Pancreas (tissue), 10 donors: ENCODE data around the gene IRX4. TPM values are rescaled to one million over a fixed set of nuclear protein-coding genes. Genes with fewer than 3 reads are reported as not detected.
A peak's percentile ranks its signal among the peaks of the same experiment; 100 is the strongest.

Experiments
- ATAC-seq, 4 donors: fragments of 200-7000 bp; cut with Tn5 transposase; one replicate each; pipeline versions ENCODE4 v1.8.0 to v1.9.1; 2020; ENCODE audit warnings: mild to moderate bottlenecking in 4 of 4, moderate library complexity in 4 of 4
- DNase-seq, 6 donors: peaks; one replicate each; pipeline ENCODE4 v3.0.0-alpha.2; 2020
- FAIRE-seq: peaks from 2 replicates; lab custom pipeline; 2012; peaks lifted over from hg19 to GRCh38; lab: Jason Lieb, UNC
- H3K27ac ChIP-seq, 4 donors: fragments of 200-600 bp; sonication (generic); 1 replicate in 3 of 4; 2 replicates in 1 of 4; pipeline versions ENCODE4 v1.5.0 to v1.8.0; 2020
- H3K27me3 ChIP-seq, 4 donors: fragments of 200-600 bp; one replicate each; pipeline ENCODE4 v1.8.0; 2021
- H3K36me3 ChIP-seq, 3 donors: fragments of 200-600 bp; sonication (generic) in 1 of 3; one replicate each; pipeline versions ENCODE4 v1.5.0 to v1.8.0; 2020 to 2021
- H3K4me1 ChIP-seq, 3 donors: fragments of 200-600 bp; one replicate each; pipeline ENCODE4 v1.8.0; 2021
- H3K4me3 ChIP-seq, 4 donors: fragments of 200-600 bp; sonication (generic) in 2 of 4; one replicate each; pipeline versions ENCODE4 v1.5.0 to v1.8.0; 2020 to 2021
- H3K9me3 ChIP-seq, 4 donors: fragments of 200-600 bp; one replicate each; pipeline ENCODE4 v1.8.0; 2021
- CTCF ChIP-seq, 4 donors: fragments of 200-600 bp; sonication (generic) in 3 of 4; IDR thresholded peaks; one replicate each; pipeline versions ENCODE4 v1.5.0 to v1.8.0; 2021; ENCODE audit warnings: antibody characterized with exemption in 4 of 4
- WGBS, 2 donors: extraction: QIAGEN DNeasy Blood & Tissue Kit; methylation state at CpG; one replicate each; pipeline ENCODE4 v1.1.7; 2013; 5-methylcytosine and 5-hydroxymethylcytosine counted together
- intact Hi-C, 3 donors: fragments of 100-400 bp; cut with DNase I; formaldehyde crosslinking; loops; one replicate each; pipeline versions ENCODE4 v1.11.1 to v1.14.2; 2022
- polyA plus RNA-seq, 2 donors: library from polyadenylated mRNA; stranded (reverse); fragments of 200-250 nt; gene quantifications; one replicate each; pipeline ENCODE4 v1.2.3, GENCODE V29; 2013
- total RNA-seq, 6 donors: library from RNA; stranded (reverse); fragmentation: NEBNext Ultra II Directional in 4 of 6; extraction: Animal tissue kit (Norgen Biotek cat#: 25700) in 4 of 6; gene quantifications; one replicate each; pipeline versions ENCODE4 v1.2.1 to v1.2.4, GENCODE V29; 2021 to 2023
- donor health status: healthy with polysubstance abuse.
- donor health status: DM: no; HTN: no; CAD: no; lungs with moderate emphysema.
- donor health status: DM: no; HTN: no; CAD: no.
- donor health status: control.
- donor health status: control.
- donor health status: Bipolar disorder and iron deficiency.
- donor health status: DM: yes; HTN: yes; CAD: no.
- donor health status: DM: no; HTN: no; CAD: no.
- donor health status: DM: no; HTN: no; CAD: no.
- donor health status: DM: yes; HTN: yes; CAD: no.

The IRX4 gene
- total and polyA plus RNA-seq, 8 donors = 0.31 TPM; not detected in 7

- FAIRE-seq (no peak), ATAC-seq (no peak), DNase-seq (peak in 1 of 6 donors; percentile 1)
- no peak for TF ChIP-seq CTCF (IDR thresholded peaks at IDR 0.05)
- Histone ChIP-seq H3K4me1 (no peaks in the 10 kb centered on the region), H3K27me3 (no peaks in the 10 kb centered on the region), H3K9me3 (no peaks in the 10 kb centered on the region), H3K36me3 (no peaks in the 10 kb centered on the region), H3K27ac (no peak overlapping the region), H3K4me3 (no peak overlapping the region)
- WGBS, 2 donors = 42 to 51% methylated on average over 8 of the region's 8 CpGs
- intact Hi-C loops = no loop called here
Observed at GRCh38 chr5:1894243-1894642, 11.5 kb upstream of the IRX4 start.

DNA sequence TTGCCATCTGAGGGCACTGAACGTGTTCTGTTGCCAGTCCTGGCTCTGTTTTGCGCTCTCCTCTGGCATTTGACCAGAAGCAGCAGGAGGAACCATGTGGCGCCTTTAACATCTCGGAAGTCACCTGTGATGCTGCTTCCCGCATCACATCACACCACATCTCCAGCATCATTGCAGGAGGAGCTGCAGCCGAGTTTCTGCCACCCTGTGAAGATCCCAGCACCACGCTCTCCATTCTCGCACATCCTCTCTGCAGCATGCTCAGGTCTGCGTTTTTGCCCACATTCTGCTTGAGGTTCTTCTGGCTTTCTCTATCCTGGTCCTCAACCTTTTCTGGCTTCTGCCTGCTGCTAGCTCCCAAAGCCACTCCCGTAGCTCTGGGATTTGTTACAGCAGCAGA is 11.0 kb upstream of the IRX4 start:
- no peaks in the 10 kb centered on the region for H3K4me1 ChIP-seq
- TF ChIP-seq CTCF (IDR thresholded peaks at IDR 0.05) = no peak
- intact Hi-C loops = no loop called here
- H3K27me3 ChIP-seq = no peaks in the 10 kb centered on the region
- H3K9me3 ChIP-seq = no peaks in the 10 kb centered on the region
- 53 to 58% methylated on average over 10 of the region's 10 CpGs for WGBS, 2 donors
- H3K36me3 ChIP-seq = no peaks in the 10 kb centered on the region
- FAIRE-seq (no peak), DNase-seq (no peak), ATAC-seq (no peak)
- no peak overlapping the region for H3K4me3 ChIP-seq
- no peak overlapping the region for H3K27ac ChIP-seq

DNA sequence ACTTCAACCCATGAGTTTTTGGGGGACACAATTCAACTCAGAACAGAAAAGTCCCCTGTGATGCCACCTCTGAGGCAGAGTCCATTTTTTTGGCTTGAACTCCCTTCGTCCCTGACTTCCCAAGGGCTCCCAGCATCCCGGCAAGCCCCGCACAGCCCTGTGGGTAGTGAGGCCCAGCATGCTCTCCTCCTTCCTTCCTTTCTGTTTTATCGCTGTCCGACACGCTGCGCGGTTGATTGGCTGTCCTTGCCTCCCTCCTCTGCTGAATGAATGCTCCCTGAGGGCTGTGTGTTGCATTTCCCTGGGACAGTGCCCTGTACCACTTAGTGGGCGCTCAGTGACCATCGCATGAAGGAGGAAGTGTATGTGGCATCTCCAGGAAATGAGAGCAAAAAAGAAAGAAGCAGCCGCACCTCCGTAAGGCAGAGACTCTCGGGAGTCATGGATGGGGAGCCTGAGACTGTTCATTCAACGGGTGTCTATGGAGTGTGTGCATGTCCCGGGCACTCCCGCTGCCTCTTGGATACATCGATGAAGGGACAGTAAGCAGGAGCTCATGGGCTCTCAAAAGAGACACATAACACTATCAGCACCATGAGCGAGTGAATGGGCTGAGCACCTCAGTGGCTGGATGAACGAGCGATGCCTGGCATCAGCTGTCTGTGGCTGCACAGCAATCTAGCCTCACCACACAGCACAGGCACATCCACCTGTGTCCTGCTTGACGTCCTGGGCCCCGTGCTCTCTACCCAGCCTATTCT is 10.1 kb upstream of the IRX4 start:
- Histone ChIP-seq H3K9me3 (no peaks in the 10 kb centered on the region), H3K4me3 (no peak overlapping the region), H3K4me1 (no peaks in the 10 kb centered on the region), H3K27me3 (peaks cover 0 to 4% (median 0%) of the 10 kb centered on the region in 4 donors), H3K27ac (no peak overlapping the region), H3K36me3 (no peaks in the 10 kb centered on the region)
- WGBS, 2 donors = 65 to 75% methylated on average over 22 of the region's 22 CpGs
- FAIRE-seq (no peak), DNase-seq (peak in 1 of 6 donors; percentile 28), ATAC-seq (no peak)
- TF ChIP-seq CTCF (IDR thresholded peaks at IDR 0.05) = no peak
- intact Hi-C loops = no loop called here

GRCh38 chr5:1892211-1892610 is 9.5 kb upstream of the IRX4 start:
- DNase-seq (peak in 2 of 6 donors; percentile 3 to 41), ATAC-seq (no peak), FAIRE-seq (no peak)
- Histone ChIP-seq H3K4me1 (no peaks in the 10 kb centered on the region), H3K36me3 (no peaks in the 10 kb centered on the region), H3K9me3 (no peaks in the 10 kb centered on the region), H3K27ac (no peak overlapping the region), H3K27me3 (peaks cover 0 to 4% (median 0%) of the 10 kb centered on the region in 4 donors), H3K4me3 (no peak overlapping the region)
- intact Hi-C loops = no loop called here
- 47 to 55% methylated on average over 9 of the region's 9 CpGs for WGBS, 2 donors
- no peak for TF ChIP-seq CTCF (IDR thresholded peaks at IDR 0.05)

DNA sequence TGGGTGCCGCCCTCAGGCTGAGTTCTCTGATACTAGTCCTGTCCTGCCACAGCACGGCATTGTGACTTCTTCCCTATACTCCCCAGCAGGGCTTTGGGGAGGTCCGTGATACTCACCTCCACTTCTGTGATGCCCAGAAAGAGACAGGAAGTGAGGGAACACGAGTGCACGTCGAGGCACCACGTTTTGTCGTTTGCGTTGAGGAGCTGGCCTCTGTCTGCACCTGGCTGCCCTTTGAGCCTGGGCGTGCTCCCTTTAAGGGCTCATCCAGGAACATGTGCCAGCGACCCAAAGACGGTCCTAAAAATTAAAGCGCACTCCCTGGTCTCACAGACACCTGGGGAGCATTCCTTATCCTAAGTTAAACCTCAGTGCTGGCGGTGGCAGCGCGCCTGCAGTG is 8.7 kb upstream of the IRX4 start:
- Histone ChIP-seq H3K27me3 (peaks cover 0 to 4% (median 0%) of the 10 kb centered on the region in 4 donors), H3K9me3 (no peaks in the 10 kb centered on the region), H3K36me3 (no peaks in the 10 kb centered on the region), H3K27ac (no peak overlapping the region), H3K4me1 (no peaks in the 10 kb centered on the region), H3K4me3 (no peak overlapping the region)
- DNase-seq (peak in 1 of 6 donors; percentile 15), ATAC-seq (no peak), FAIRE-seq (no peak)
- intact Hi-C loops = no loop called here
- no peak for TF ChIP-seq CTCF (IDR thresholded peaks at IDR 0.05)
- WGBS, 2 donors = 48 to 55% methylated on average over 16 of the region's 16 CpGs
